GM18873 (cell line): ENCODE results near the gene NUCKS1.
A peak's percentile ranks its signal among the peaks of the same experiment; 100 is the strongest.
"Not testable (repeated sequence)": the region's sequence is repeated elsewhere in the genome, so short reads cannot be mapped to it uniquely, and the experiment has no call there.

Experiments
- ATAC-seq: cut with Tn5 transposase; IDR thresholded peaks from one replicate; pipeline ENCODE4 v1.9.1; 2021; ENCODE audit warnings: mild to moderate bottlenecking, moderate library complexity, moderate number of reproducible peaks; ENCODE audit not compliant: unreplicated experiment, low FRiP score

Gene NUCKS1

DNA sequence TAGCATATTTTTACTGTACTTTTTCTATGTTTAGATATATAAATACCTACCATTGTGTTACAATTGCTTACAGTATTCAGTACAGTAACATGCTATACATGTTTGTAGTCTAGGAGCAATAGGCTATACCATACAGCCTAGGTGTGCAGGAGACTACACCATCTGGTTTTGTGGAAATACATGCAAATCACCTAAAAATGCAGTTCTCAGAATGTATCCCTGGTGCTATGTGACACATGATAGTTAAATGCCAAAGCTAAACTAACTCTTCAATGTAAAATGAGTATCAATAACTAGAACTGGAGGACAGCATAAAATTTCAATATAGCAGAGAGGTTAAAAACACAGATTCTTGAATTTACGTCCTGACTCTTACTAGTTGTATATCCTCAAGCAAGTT lies 14.8 kb downstream of the NUCKS1 start:
- no peak for ATAC-seq

DNA sequence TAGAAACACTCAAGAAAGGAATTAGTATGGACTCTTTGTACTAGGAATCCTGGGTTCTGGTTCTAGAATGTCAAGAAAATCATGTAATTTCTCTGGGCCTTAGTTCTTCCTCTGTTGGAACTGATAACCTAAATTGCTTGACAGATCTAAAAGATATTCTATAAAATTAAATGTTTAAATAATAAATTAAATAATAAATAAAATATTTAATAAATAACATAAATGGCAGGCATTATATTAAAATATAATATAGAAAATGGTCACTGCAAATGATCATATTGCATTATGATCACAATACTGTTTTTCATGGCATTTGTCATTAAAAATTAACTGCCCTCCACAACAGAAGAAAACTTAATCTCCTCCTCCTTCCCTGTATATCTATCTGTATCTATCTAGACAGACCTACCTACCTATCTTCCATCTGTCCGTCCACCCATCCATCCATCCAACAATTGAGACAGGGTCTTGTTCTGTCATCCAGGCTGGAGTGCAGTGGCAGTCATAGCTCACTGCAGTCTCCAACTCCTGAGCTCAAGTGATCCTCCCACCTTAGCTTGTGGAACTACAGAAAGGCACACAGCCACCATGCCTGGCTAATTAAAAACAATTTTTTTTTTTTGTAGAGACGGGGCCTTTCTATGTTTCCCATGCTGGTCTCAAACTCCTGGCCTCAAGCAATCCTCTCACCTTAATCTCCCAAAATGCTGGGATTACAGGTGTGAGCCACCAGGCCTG lies 16.4 kb downstream of the NUCKS1 start:
- no peak for ATAC-seq

DNA sequence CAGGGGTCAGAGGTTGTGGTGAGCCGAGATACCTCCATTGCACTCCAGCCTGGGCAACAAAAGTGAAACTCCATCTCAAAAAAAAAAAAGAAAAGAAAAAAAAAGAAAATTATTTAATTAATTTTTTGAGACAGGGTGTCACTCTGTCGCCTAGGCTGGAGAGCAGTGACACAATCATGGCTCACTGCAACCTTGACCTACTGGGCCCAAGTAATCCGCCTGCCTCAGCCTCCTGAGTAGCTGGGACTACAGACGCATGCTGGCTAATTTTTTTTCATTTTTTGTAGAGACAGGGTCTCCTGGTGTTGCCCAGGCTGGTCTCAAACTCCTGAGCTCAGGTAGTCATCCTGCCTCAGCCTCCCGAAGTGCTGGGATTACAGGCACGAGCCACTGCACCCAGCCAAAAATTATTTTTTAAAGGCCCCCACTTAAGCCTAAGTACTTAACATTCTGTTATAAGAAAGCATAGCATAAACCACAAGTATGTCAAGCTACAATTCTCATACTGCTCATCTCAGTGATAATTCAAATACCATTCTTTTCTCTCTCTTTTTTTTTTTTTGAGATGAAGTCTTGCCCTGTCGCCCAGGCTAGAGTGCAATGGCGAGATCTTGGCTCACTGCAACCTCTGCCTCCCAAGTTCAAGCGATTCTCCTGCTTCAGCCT lies 19.9 kb downstream of the NUCKS1 start:
- ATAC-seq = no peak

DNA sequence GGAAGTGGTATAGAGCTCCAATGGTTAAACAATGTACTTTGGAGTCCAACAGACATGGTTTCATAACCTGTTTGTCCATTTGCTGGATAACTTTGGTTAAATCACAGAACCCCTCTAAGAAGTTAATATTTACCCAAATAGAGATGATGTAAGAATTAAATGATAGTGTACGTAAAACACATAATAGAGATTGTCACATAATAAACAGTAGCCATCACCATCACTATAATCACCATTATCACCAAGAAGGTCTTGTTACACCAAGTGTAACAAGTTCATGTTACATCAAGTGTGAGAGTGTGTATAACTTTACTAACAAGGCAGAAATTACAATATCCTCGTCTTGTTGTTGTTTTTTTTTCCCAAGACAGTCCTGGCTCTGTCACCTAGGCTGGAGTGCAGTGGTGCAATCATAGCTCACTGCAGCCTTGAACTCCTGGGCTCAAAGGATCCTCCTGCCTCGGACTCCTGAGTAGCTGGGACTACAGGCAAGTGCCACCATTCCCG lies 23.3 kb downstream of the NUCKS1 start:
- no peak for ATAC-seq

DNA sequence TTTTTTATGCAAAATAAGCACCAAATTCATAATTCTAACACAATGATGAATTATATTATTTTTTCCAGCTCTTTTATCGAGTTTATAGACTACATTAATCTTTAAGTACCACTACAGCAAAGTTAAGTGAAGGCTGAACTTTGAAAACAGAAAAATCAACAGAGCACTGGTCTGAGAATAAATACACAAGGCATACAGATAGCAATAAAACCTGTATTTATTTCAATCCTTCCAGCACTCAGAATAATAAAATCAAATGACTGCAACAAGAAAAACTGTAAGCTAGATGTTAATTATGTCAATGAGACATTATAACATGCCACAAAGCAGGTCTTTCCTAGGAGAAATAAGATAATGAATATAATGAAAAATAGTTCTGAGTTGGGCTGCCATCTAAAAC lies 24.5 kb downstream of the NUCKS1 start:
- no peak for ATAC-seq

DNA sequence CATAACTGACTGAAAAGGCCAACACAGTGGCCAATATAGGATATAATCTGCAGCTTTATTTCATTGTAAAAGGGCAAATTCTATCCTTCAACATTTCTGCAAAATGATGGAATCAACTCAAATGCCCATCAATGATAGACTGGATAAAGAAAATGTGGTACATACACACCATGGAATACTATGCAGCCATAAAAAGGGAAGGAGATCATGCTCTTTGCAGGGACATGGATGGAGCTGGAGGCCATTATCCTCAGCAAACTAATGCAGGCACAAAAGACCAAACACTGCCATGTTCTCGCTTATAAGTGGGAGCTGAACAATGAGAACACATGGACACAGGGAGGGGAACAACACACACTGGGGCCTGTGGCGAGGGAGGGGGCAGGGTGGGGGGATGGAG lies 29.2 kb downstream of the NUCKS1 start:
- ATAC-seq = not testable (repeated sequence)

- ATAC-seq = no peak
Observed at GRCh38 chr1:205719762-205720161, 30.2 kb downstream of the NUCKS1 start.

DNA sequence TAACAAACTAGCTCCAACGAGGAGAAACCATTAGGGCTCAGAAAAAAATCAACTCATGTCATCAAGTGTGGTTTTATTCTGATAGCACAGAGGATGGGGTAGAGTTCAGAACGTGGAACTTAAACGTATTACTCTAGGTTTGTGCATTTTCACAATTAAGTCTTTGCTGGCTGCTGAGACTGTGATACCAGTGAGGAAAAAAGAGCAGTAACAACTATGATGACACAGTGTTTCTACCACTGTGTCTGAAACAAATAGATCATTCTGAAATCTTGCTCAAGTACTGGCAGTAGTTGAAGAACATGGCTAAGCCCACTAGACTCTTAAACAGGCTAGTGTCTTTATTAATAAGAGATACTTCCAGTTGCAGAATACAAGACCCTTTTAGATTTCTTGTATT lies 31.0 kb downstream of the NUCKS1 start:
- ATAC-seq = no peak

DNA sequence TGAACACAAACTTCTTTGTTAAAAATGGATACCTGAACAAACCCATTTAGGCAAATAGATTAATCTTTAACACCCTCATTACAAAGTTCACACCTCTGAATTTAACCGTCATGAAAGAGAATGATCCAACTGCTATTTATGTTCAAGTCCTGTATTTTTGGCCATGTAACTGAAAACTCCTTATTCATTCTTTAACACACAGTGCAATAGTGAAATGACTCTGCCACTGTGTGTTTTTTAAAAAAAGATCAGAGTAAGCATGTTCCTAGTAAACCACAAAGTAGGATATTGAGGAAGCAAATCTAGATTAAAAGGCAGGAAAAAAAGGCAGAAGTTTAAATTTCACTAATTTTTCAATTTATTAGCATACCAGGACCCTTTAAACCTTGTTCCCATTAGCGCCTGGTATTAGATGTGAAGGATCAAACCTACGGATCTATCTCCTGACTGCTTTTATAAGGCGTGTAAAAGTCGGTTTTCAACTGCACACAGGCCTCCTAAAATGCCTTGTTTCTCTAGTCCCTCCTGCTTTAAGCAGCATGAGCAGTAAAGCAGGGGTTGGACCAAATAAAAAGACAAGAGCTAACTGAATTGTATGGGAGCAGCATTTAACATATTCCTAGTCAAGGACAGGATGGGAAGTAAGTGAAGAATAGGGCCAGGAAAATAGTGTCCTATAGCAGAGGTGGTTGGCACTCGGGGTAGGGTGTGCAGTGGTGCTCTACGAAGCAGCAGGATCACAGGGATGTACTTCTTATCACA lies 33.4 kb downstream of the NUCKS1 start:
- no peak for ATAC-seq

- no peak for ATAC-seq
Observed at GRCh38 chr1:205715628-205716027, 34.4 kb downstream of the NUCKS1 start.

- ATAC-seq = no peak
Observed at GRCh38 chr1:205714906-205715246, 35.1 kb downstream of the NUCKS1 start.

DNA sequence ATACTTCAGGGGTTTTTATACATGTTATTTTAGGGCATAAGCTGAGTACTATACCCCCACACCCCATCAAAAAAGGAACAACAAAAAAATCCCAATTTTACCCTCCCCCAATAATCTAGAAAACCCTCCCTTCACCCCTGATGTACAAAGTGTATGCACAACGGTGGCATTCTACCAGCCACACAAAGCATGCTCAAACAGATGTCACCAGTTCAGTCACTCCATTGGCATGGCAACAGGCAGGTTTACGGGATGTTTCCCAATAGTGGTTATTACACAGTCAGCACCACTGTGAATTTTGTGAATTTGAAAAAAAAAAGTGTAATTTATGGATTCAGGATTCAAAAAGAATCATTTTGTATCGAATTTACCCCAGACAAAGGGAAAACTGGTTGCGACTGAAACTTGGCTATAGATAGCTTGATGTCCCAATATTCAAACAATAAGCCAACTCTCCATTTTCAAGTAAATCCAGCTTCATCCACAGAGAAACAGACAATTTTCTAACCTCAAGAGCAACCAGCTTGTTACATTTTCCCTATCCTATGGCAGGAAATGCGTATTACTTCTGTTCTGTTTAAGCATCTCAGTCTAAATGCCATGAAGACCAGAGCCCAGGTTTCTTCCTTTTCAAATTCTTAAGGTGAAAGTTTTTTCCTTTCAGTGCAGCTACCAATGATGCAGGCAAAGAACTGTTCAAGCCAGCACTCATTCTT lies 35.6 kb downstream of the NUCKS1 start:
- ATAC-seq = no peak

DNA sequence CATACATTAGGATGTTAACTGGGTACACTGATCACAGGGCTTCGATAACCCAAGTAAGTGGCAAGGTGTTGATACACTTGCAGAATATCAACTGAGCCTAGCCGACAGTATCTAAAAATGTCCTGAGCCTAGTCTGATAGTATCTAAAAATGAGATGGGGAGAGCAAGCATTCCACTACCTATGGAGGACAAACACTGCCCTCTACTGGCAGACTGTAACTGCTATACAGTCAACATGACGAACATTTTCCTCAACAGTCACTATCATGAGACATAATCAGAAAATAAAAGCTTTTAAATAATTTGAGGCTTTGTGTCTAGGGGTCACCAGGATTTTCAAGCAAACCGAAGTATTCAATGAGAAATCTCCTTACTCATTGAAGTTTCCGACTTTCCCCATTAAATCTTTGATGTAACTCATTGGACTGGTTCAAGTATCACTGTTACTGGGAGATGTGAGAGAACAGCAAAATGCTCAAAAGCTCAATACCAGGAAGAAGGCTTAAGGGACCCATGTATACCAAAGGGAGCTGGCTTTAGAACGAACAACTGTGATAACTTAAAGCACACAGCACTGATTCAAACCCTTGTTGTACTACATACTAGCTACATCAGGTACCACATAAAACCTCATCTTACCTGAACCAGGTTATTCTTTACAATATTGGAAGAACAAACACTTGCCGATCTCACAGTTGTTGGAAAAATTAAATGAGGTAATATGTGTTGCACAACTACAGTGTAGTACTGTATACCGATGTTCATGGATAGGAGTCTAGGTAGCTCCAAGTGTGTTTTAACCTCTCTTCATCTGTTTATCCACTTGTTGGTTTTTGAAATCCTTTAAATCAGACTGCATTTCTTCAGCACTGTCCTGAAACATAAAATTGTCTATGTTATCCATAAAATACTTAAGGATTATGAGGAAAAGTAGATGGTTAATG lies 38.6 kb downstream of the NUCKS1 start:
- ATAC-seq = peak; percentile 62

DNA sequence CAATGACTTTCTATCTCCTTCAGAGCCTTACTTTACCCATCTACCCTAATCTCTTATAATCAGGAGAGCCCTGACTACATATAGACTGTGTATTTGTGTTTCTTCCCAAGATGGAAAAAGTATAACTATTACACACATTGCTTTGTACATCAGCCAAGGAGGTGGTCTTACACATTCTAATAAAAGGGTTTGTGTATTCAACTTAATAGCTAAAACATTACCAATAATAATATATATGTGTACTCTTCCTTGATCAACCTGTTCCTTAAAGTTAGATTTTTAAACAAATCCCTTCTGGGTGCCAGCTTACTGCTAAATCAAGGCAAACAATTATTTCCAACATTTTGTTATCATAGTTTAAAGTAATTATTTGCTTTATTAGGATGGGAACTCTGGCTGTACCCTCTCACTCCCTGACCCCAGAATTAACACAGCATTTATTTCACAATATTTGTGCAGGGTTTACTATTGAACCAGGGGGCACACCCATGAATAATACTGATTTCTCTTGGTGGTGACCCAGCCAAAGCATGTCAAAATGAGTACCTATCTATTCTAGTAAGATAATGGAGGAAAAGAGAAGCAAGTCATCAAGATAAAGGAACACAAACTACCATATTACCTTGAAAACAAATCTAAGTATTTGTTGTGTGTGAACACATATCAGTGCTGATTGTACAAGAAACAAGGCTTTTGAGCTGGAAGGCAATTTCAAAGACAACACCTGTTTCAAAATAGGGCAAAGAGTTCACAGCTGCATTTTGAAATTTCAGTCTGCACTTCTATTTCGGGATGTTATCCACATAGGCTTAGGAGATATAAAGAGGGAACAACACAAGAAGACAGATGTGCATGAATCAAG lies 39.5 kb downstream of the NUCKS1 start:
- no peak for ATAC-seq

DNA sequence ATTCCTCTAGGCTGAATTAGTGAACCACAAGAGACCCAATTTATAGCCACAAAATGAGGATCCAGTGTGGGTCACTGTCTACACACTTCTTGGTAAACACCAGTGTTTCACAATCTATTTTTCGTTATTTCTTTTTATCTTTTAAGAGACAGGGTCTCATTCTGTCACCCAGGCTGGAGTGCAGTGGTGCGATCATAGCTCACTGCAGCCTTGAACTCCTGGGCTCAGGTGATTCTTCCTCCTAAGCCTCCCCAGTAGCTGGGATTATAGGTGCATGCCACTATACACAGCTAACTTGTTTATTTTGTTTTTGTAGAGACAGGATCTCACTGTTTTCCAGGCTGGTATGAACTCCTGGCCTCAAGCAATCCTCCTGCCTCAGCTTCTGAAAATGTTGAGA lies 40.3 kb downstream of the NUCKS1 start:
- no peak for ATAC-seq

DNA sequence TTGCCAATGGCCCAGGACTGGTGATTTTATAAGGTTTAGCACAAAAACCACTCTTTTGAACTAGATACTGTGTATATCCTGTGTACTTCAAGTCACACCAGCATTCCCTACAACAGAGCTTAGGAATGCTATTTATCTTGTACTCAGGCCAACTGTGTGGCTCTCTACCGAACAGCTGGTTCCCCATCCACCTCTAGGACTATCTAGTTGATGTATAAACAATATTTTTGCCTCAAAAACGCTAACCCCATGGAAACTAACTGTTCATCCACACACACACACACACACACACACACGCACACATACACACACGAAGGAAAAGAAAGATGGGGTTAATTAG lies 41.0 kb downstream of the NUCKS1 start:
- no peak for ATAC-seq

GRCh38 chr1:205706601-205707502 lies 43.1 kb downstream of the NUCKS1 start:
- ATAC-seq = no peak

GRCh38 chr1:205704903-205705302 lies 45.1 kb downstream of the NUCKS1 start:
- ATAC-seq = no peak
